Endothelial cell of umbilical vein (primary cell): ENCODE results near the gene CACNA2D2. TPM values are rescaled to one million over a fixed set of nuclear protein-coding genes. Genes with fewer than 3 reads are reported as not detected.

ENCODE experiments used
- BruUV-seq: library from RNA; stranded (reverse); fragments of 400-500 nt; replicated peaks from 2 replicates; lab custom pipeline; 2021; lab: Mats Ljungman, UMichigan
- CTCF ChIA-PET: fragments of 300-600, 350-600 bp; sonication (Branson Sonifier 250); formaldehyde crosslinking; loops from one replicate; lab custom pipeline; 2021; ENCODE audit warnings: antibody characterized with exemption, inconsistent platforms; lab: Charles Lee
- POLR2A ChIA-PET: fragments of 300-600, 350-600 bp; sonication (Branson Sonifier 250); formaldehyde crosslinking; loops from one replicate; lab custom pipeline; 2021; ENCODE audit warnings: antibody characterized with exemption, inconsistent platforms; lab: Charles Lee
- DNase-seq: peaks from one replicate; pipeline ENCODE4 v3.0.0-alpha.2; 2011; ENCODE audit warnings: low read depth, low spot score
- FAIRE-seq: peaks from 2 replicates; lab custom pipeline; 2011; peaks lifted over from hg19 to GRCh38; lab: Jason Lieb, UNC
- H2AFZ ChIP-seq: 2 replicates; pipeline ENCODE4 v1.6.0; 2012; ENCODE audit warnings: low read depth, low read length, control low read depth, inconsistent platforms
- H3K27ac ChIP-seq: 2 replicates; pipeline ENCODE4 v1.5.1; 2011; ENCODE audit warnings: low read depth, mild to moderate bottlenecking, control low read depth, low read length, moderate library complexity; ENCODE audit not compliant: insufficient read depth
- H3K27me3 ChIP-seq, 2 experiments: 2 replicates each; pipeline versions ENCODE4 v1.6.0 to v1.6.1; 2011; ENCODE audit warnings: low read length in 2 of 2, mixed read lengths in 1 of 2; ENCODE audit not compliant: control insufficient read depth in 2 of 2, insufficient read depth in 2 of 2
- H3K36me3 ChIP-seq, 2 experiments: 2 replicates in 1 of 2; 3 replicates in 1 of 2; pipeline ENCODE4 v1.5.1; 2011; ENCODE audit warnings: low read length in 2 of 2, mild to moderate bottlenecking in 1 of 2, moderate library complexity in 1 of 2; ENCODE audit not compliant: control insufficient read depth in 2 of 2, insufficient read depth in 2 of 2; ENCODE audit errors: extremely low read depth in 1 of 2
- H3K4me1 ChIP-seq: 3 replicates; pipeline ENCODE4 v1.5.1; 2011; ENCODE audit warnings: mild to moderate bottlenecking, low read length; ENCODE audit not compliant: control insufficient read depth, insufficient read depth; ENCODE audit errors: extremely low read depth
- H3K4me2 ChIP-seq: 2 replicates; pipeline ENCODE4 v1.6.1; 2011; ENCODE audit warnings: low read length, control low read depth, mixed read lengths; ENCODE audit not compliant: insufficient read depth
- H3K4me3 ChIP-seq, 3 experiments: fragments of 200-600 bp in 1 of 3; sonication (generic), shearing (Covaris generic) in 1 of 3; replicated peaks in 1 of 3; 2 replicates each; pipeline ENCODE4 v1.5.1; 2011 to 2016; ENCODE audit warnings: control low read depth in 3 of 3, low read length in 3 of 3, mild to moderate bottlenecking in 2 of 3, inconsistent platforms in 1 of 3, low read depth in 1 of 3, moderate library complexity in 1 of 3; ENCODE audit not compliant: insufficient read depth in 1 of 3
- H3K79me2 ChIP-seq: 2 replicates; pipeline ENCODE4 v1.6.0; 2012; ENCODE audit warnings: low read length, inconsistent platforms; ENCODE audit not compliant: control insufficient read depth, insufficient read depth
- H3K9ac ChIP-seq: replicated peaks from 2 replicates; pipeline ENCODE3; 2011; ENCODE audit warnings: low read length, control low read depth; ENCODE audit not compliant: insufficient read depth; ENCODE audit errors: extremely low read depth
- H3K9me1 ChIP-seq: replicated peaks from 3 replicates; pipeline ENCODE4 v1.6.0; 2011; ENCODE audit warnings: mild to moderate bottlenecking, low read length; ENCODE audit not compliant: control insufficient read depth, insufficient read depth; ENCODE audit errors: extremely low read depth
- H3K9me3 ChIP-seq: replicated peaks from 2 replicates; pipeline ENCODE4 v1.5.1; 2012; ENCODE audit warnings: low read length, inconsistent platforms; ENCODE audit not compliant: control insufficient read depth, insufficient read depth
- H4K20me1 ChIP-seq: replicated peaks from 2 replicates; pipeline ENCODE3; 2011; ENCODE audit warnings: mild to moderate bottlenecking, low read length; ENCODE audit not compliant: control insufficient read depth, insufficient read depth; ENCODE audit errors: extremely low read depth
- EZH2 ChIP-seq: IDR thresholded peaks from 2 replicates; pipeline ENCODE4 v1.6.1; 2012; ENCODE audit warnings: borderline replicate concordance, low read depth, mild to moderate bottlenecking, moderate library complexity, low read length, inconsistent platforms; ENCODE audit not compliant: severe bottlenecking
- FOS ChIP-seq: IDR thresholded peaks from 2 replicates; pipeline ENCODE4 v1.6.1; 2011; ENCODE audit warnings: mild to moderate bottlenecking, low read length, moderate library complexity, borderline replicate concordance; ENCODE audit not compliant: insufficient read depth
- GATA2 ChIP-seq: IDR thresholded peaks from 2 replicates; pipeline ENCODE4 v1.7.0; 2011; ENCODE audit warnings: low read depth, mild to moderate bottlenecking, moderate library complexity, mixed read lengths, low read length; ENCODE audit not compliant: insufficient read length, insufficient read depth
- JUN ChIP-seq: IDR thresholded peaks from 2 replicates; pipeline ENCODE4 v1.6.1; 2011; ENCODE audit warnings: borderline replicate concordance, low read depth; ENCODE audit not compliant: insufficient read length, insufficient read depth
- POLR2A ChIP-seq: IDR thresholded peaks from 2 replicates; pipeline ENCODE4 v1.6.1; 2012; ENCODE audit warnings: low read depth, mild to moderate bottlenecking, control low read depth, low read length
- POLR2AphosphoS5 ChIP-seq: IDR thresholded peaks from 2 replicates; pipeline ENCODE4 v1.6.1; 2012; ENCODE audit warnings: low read depth, mild to moderate bottlenecking, control low read depth, low read length, moderate library complexity; ENCODE audit not compliant: insufficient read depth
- dilution Hi-C: fragments of 300-500 bp; cut with MboI; formaldehyde crosslinking; loops from one replicate; pipeline ENCODE4 v1.15.0; 2019; ENCODE audit warnings: low sequenced_read_pairs; ENCODE audit not compliant: extremely low pct_ligation_motif_present
- intact Hi-C: fragments of 100-400 bp; cut with micrococcal nuclease; formaldehyde crosslinking; loops from one replicate; pipeline ENCODE4 v1.10.0; 2022
- polyA plus RNA-seq, 4 experiments: library from polyadenylated mRNA; depleted of rRNA in 3 of 4; stranded (reverse) in 3 of 4; unstranded in 1 of 4; fragments of >200 nt; gene quantifications; 2 replicates each; pipeline versions ENCODE4 v1.2.1 to v1.2.3, GENCODE V29; 2011 to 2012; ENCODE audit warnings: missing spikeins in 1 of 4
- total RNA-seq: library from RNA; stranded (reverse); gene quantifications from 2 replicates; pipeline ENCODE4 v1.2.3, GENCODE V29; 2021
- TF ChIP-seq, protein P1 (sequence below): IDR thresholded peaks from 2 replicates; pipeline ENCODE4 v1.6.1; 2011; ENCODE audit not compliant: insufficient read depth, insufficient read length

The CACNA2D2 gene
- total and polyA plus RNA-seq, 2 donors (not counting 3 experiments of a cell fraction or from before 2014, with no cell fraction given) = 0.15 TPM; not detected in 1

DNA sequence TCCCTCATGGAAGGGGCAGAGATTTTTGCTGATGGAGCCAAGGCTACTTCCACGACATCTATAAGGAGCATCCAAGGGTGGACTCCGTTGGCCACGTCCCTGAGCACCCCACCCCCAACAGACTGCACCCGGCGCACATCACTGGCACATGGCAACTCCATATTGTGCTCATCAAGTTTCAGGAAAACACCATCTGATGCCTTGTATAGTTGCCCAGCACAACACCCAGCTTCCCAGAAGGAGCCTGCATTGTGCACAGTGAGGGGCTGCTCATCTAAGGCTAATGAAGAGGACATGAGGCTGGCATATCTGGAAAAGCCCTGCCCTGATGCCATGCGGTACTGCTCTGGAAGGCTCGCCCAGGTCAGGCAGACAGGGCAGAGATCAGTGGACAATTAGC is 15.0 kb upstream of the CACNA2D2 start:
- peaks cover 5% of the 10 kb centered on the region for H3K4me1 ChIP-seq
- intact Hi-C loops = loop anchor here (2.0 kb wide), 1 partner anchor 32 kb away; no protein-coding TSS in a partner anchor
- no peak for FAIRE-seq

DNA sequence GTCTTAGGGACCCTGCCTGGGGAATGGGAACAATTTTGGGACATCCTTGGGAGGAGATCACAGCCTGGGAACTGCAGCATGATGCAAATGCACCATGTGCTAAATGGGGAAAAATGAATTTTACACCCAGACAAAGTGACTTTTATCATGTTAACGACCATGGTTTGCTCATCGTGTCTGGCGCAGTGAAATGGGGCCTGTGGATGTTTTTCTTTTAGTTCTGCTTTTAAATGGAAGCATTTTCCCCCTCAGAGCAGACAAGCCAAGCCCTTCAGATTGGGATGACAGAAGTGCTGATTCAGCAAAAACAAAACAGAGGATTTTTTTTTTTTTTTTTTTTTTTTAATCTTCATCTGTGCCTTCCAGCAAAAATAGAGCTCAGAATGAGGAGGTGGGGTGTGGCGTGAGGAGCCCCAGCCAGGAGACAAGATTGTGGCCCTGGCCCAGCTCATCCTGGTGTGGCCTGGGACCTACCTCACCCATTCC is 14.3 kb upstream of the CACNA2D2 start:
- DNase-seq = no peak
- no peaks in the 10 kb centered on the region for H3K36me3 ChIP-seq
- no peaks in the 10 kb centered on the region for H4K20me1 ChIP-seq
- no peak overlapping the region for H2AFZ ChIP-seq
- H3K9me1 ChIP-seq = no peaks in the 10 kb centered on the region
- H3K27ac ChIP-seq = no peak overlapping the region
- peaks cover 5% of the 10 kb centered on the region for H3K4me1 ChIP-seq
- intact Hi-C loops (loop anchor here (2.0 kb wide), 1 partner anchor 33 kb away; no protein-coding TSS in a partner anchor), dilution Hi-C loops (no loop called here)
- H3K9me3 ChIP-seq = no peaks in the 10 kb centered on the region
- BruUV-seq = no TSS peak
- POLR2A ChIA-PET = no interaction called here
- no peaks in the 10 kb centered on the region for H3K27me3 ChIP-seq
- H3K4me2 ChIP-seq = no peak overlapping the region
- no peak for FAIRE-seq
- TF ChIP-seq POLR2A (no peak), FOS (no peak), GATA2 (no peak), POLR2AphosphoS5 (no peak)
- TF ChIP-seq, protein P1, sequence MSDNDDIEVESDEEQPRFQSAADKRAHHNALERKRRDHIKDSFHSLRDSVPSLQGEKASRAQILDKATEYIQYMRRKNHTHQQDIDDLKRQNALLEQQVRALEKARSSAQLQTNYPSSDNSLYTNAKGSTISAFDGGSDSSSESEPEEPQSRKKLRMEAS = no peak
- no peak overlapping the region for H3K9ac ChIP-seq
- H3K4me3 ChIP-seq = no peak overlapping the region
- no peaks in the 10 kb centered on the region for H3K79me2 ChIP-seq
- CTCF ChIA-PET = interaction anchor here (0.7 to 3.4 kb wide), 6 partner anchors 18 to 95 kb away, joined by 3 to 14 read pairs (median 4); partner anchors contain the start of gene CISH

More for the DNA sequence above, 15.0 kb upstream of the CACNA2D2 start:
- no peaks in the 10 kb centered on the region for H3K27me3 ChIP-seq
- H3K27ac ChIP-seq = no peak overlapping the region
- POLR2A ChIA-PET = no interaction called here
- H2AFZ ChIP-seq = no peak overlapping the region
- DNase-seq = no peak
- no peaks in the 10 kb centered on the region for H3K9me3 ChIP-seq
- CTCF ChIA-PET = interaction anchor here (0.7 to 3.4 kb wide), 6 partner anchors 17 to 95 kb away, joined by 3 to 14 read pairs (median 4); partner anchors contain the start of gene CISH
- no peaks in the 10 kb centered on the region for H3K36me3 ChIP-seq
- BruUV-seq = no TSS peak
- no peaks in the 10 kb centered on the region for H4K20me1 ChIP-seq
- H3K4me3 ChIP-seq = no peak overlapping the region
- H3K4me2 ChIP-seq = no peak overlapping the region
- no peaks in the 10 kb centered on the region for H3K9me1 ChIP-seq
- dilution Hi-C loops = no loop called here
- no peak for TF ChIP-seq POLR2A
- TF ChIP-seq POLR2AphosphoS5 = no peak
- TF ChIP-seq, protein P1 = no peak
- no peak for TF ChIP-seq JUN
- no peak for TF ChIP-seq FOS
- no peak for TF ChIP-seq EZH2
- H3K9ac ChIP-seq = no peak overlapping the region
- no peaks in the 10 kb centered on the region for H3K79me2 ChIP-seq
